Measurements from ENCODE around the gene VPREB3. TPM values are rescaled to one million over a fixed set of nuclear protein-coding genes. Genes with fewer than 3 reads are reported as not detected.
A peak's percentile ranks its signal among the peaks of the same experiment; 100 is the strongest.
"Not testable (repeated sequence)": the region's sequence is repeated elsewhere in the genome, so short reads cannot be mapped to it uniquely, and the experiment has no call there.

VPREB3 gene
- total and polyA plus RNA-seq, 7 donors, result 0.61 to 3.2 (median 0.85) TPM

GRCh38 chr22:23743303-23743705 is 10.9 kb downstream of the VPREB3 start:
- ATAC-seq (peak; percentile 43 to 67 (median 59)), DNase-seq (peak; percentile 66 to 90)
- Histone ChIP-seq H3K4me1 (peaks cover 17% of the 10 kb centered on the region), H3K36me3 (ENCODE audit: insufficient read depth in 1 of 2, low read depth in 1 of 2) (peaks cover 5 to 22% of the 10 kb centered on the region in 2 donors), H3K4me3 (no peak overlapping the region), H3K27me3 (ENCODE audit: insufficient read depth in 3 of 3, low read length in 2 of 3) (no peaks in the 10 kb centered on the region), H3K9me3 (no peaks in the 10 kb centered on the region), H3K27ac (peak overlapping the region; percentile 87)
- intact Hi-C loops (cut with DNase I), result loop anchor here in 1 of 2 donors (5.0 kb wide), 2 partner anchors 56 to 529 kb away; partner anchors contain the start of gene SPECC1L
- no peak for TF ChIP-seq CTCF (IDR thresholded peaks at IDR 0.05)
- 35 to 53% (median 50%) methylated on average over 2 of the region's 2 CpGs for WGBS, 3 donors

GRCh38 chr22:23742505-23743264 is 11.5 kb downstream of the VPREB3 start:
- WGBS, 3 donors, result 24 to 34% (median 29%) methylated on average over 7 of the region's 7 CpGs
- Histone ChIP-seq H3K4me1 (peaks cover 17% of the 10 kb centered on the region), H3K27me3 (ENCODE audit: insufficient read depth in 3 of 3, low read length in 2 of 3) (no peaks in the 10 kb centered on the region), H3K36me3 (ENCODE audit: insufficient read depth in 1 of 2, low read depth in 1 of 2) (peaks cover 5 to 22% of the 10 kb centered on the region in 2 donors), H3K27ac (peak overlapping the region; percentile 87), H3K9me3 (no peaks in the 10 kb centered on the region), H3K4me3 (no peak overlapping the region)
- intact Hi-C loops (cut with DNase I), result loop anchor here in 1 of 2 donors (5.0 kb wide), 2 partner anchors 55 to 530 kb away; partner anchors contain the start of gene SPECC1L
- DNase-seq (peak; percentile 62 to 93), ATAC-seq (peak; percentile 93 to 95 (median 94))
- TF ChIP-seq CTCF (IDR thresholded peaks at IDR 0.05), result no peak

DNA sequence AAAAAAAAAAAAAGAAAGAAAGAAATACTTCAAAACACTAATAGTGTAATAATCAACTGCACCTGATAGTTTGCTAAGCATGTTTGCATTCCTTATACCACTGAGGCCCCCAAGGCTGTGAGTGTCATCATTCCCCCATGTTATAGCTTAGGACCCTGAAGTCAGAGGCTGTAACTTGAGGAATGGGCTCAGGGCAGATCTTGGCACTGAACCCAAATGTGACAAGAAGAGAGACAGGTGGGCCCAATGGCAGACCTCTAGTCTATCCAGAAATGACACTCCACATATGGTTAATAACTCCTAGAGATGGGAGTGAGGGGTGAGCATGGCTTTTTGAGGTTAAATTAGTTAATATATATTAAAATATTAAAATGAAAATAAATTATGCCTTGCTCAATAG is 16.5 kb downstream of the VPREB3 start:
- intact Hi-C loops (cut with DNase I), result no loop called here

DNA sequence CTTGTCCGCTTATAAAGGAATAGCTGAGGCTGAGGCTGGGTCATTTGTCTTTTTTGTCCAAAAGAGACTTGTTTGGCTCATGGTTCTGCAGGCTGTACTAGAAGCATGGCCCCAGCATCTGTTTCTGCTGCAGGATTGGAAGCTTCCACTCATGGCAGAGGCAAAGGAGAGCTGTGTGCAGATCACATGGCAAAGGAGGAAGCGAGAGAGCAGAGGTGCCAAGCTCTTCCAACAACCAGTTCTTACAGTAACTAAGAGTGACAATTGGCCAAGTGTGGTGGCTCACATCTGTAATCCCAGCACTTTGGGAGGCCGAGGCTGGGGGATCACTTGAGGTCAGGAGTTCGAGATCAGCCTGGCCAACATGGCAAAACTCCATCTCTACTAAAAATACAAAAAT is 26.1 kb downstream of the VPREB3 start:
- 55 to 69% (median 56%) methylated on average over 4 of the region's 4 CpGs for WGBS, 3 donors
- H3K4me3 ChIP-seq; H3K9me3 ChIP-seq; H3K36me3 ChIP-seq (ENCODE audit: insufficient read depth in 1 of 2, low read depth in 1 of 2); H3K4me1 ChIP-seq; intact Hi-C loops (cut with DNase I); DNase-seq; H3K27ac ChIP-seq; H3K27me3 ChIP-seq (ENCODE audit: insufficient read depth in 3 of 3, low read length in 2 of 3): not testable (repeated sequence)
- peak in 1 of 4 donors; percentile 39 for ATAC-seq

More for the DNA sequence above, 16.5 kb downstream of the VPREB3 start:
- no peak overlapping the region for H3K27ac ChIP-seq
- no peak for DNase-seq
- H3K27me3 ChIP-seq (ENCODE audit: insufficient read depth in 3 of 3, low read length in 2 of 3), result no peaks in the 10 kb centered on the region
- H3K9me3 ChIP-seq, result no peaks in the 10 kb centered on the region
- ATAC-seq, result no peak
- H3K4me3 ChIP-seq, result no peak overlapping the region
- H3K4me1 ChIP-seq, result peaks cover 7% of the 10 kb centered on the region
- H3K36me3 ChIP-seq (ENCODE audit: insufficient read depth in 1 of 2, low read depth in 1 of 2), result no peaks in the 10 kb centered on the region
- TF ChIP-seq CTCF (IDR thresholded peaks at IDR 0.05), result no peak

DNA sequence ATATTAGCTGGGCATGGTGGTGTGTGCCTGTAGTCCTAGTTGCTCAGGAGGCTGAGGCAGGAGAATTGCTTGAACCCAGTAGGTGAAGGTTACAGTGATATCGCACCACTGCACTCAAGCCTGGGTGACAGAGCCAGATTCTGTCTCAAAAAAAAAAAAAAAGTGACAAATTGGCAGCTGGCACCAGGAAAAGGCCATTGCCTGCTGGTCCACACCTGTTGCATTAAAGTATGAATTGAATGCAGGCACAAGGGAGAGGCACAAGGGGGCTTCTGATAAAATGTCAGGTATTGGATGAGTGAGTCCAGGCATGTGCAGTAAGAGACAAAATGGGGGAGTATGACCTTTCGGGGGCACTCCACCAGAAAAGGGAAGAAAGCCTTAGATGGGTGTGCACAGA is 31.5 kb downstream of the VPREB3 start:
- no peaks in the 10 kb centered on the region for H3K27me3 ChIP-seq (ENCODE audit: insufficient read depth in 3 of 3, low read length in 2 of 3)
- 61 to 63% (median 63%) methylated on average over 2 of the region's 2 CpGs for WGBS, 3 donors
- DNase-seq, result no peak
- H3K4me1 ChIP-seq, result no peaks in the 10 kb centered on the region
- no peaks in the 10 kb centered on the region for H3K9me3 ChIP-seq
- TF ChIP-seq CTCF (IDR thresholded peaks at IDR 0.05), result no peak
- intact Hi-C loops (cut with DNase I), result no loop called here
- no peak overlapping the region for H3K4me3 ChIP-seq
- ATAC-seq, result no peak
- H3K36me3 ChIP-seq (ENCODE audit: insufficient read depth in 1 of 2, low read depth in 1 of 2), result no peaks in the 10 kb centered on the region
- no peak overlapping the region for H3K27ac ChIP-seq

Measured in psoas muscle (tissue), 8 donors.